ENCODE results near the gene ABHD12B.
"Not testable (repeated sequence)": the region's sequence is repeated elsewhere in the genome, so short reads cannot be mapped to it uniquely, and the experiment has no call there.

The ABHD12B gene

DNA sequence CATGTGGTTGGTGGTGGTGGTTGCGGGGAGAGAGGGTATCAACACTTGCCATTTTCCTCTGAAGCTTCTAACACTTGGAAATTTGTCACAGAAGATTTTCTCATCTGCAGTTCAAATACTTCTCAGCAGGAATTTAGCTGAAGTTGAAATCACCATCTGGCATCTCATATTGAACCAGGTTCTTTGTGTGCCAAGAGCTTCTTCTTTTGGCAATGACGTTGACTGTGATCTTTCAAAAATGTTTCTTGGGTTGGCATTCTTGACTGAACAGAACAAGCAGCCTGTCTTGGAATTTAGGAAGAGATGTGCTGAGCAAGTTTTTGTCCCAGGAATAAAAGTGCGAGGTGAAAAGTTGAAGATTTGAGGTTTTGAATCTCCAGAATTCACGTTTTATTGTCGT is 32.2 kb upstream of the ABHD12B start:
- DNase-seq = no peak

DNA sequence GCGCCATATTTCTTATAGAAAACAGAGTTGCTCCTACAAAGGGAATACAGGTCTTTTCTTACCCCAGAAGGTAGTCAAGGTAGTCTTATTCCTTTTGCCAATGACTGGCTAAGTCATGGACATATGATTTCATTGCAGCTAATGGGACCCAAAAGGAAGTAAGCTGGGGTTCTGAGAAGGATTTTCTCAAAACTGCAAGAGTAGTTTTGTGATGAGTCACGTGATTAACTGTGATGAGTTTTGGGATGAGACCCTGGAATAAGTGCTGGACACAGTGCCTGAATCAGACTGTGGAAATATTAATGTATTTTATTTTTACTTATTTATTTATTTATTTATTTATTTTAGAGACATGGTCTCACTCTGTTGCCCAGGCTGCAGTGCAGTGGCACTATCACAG is 27.5 kb upstream of the ABHD12B start:
- DNase-seq = no peak

DNA sequence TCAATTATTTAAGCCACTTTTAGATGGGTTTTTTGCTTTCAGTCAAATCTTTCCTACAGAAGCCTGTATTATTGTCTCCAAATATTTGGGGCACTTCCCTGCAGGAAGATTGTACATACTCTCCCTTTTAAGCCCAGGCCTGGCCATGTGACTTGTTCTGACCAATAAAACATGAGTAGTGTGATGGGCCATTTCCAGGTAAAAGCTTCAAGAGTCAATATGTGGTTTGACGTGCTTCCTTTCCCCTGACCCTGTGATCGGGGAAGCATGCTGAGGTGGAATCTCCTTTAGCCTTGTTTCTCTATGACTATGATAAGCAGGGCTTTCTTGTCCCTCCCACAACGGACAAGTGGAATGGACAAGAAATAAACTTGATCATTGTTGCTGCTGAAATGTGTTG is 26.7 kb upstream of the ABHD12B start:
- no peak for DNase-seq

GRCh38 chr14:50846226-50846880 is 25.5 kb upstream of the ABHD12B start:
- no peak for DNase-seq

DNA sequence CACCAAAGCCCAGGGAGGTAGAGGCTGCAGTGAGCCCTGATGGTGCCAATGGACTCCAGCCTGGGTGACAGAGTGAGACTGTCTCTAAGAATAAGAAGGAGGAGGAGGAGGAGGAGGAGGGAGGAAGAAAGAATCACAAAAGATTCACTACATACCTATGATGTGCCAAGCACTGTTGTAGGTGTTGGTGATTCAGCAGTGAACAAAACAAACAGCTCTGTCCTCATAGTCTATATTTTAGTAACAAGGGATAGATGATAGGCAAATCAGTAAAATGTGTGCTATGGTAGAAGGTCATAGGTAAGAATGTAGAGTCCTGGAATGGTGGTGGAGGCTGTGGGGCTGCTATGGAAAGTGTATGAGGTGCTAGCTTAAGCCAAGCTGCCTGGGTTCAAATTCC is 18.0 kb upstream of the ABHD12B start:
- no peak for DNase-seq

GRCh38 chr14:50854521-50854920 is 17.3 kb upstream of the ABHD12B start:
- no peak for DNase-seq

DNA sequence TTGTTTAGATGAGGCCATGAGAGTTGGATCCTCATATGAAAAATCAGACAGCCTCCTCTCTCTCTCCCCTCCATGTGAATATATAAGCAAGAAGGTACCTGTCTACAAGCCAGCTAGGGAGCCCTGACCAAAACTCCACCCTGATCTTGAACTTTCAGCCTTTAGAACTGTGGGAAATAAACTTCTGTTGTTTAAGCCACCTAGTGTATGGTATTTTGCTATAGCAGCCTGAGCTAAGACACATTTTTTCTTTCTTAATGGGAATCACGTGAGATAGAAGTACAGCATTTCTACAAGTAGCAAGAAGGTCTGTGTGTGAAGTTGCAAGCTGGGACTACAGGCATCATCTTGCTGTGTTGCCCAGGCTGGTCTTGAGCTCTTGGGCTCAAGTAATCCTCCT is 16.3 kb upstream of the ABHD12B start:
- no peak for DNase-seq

- DNase-seq = no peak
Measured at GRCh38 chr14:50856660-50857059, 15.2 kb upstream of the ABHD12B start.

- DNase-seq = no peak
Measured at GRCh38 chr14:50859296-50859624, 12.6 kb upstream of the ABHD12B start.

GRCh38 chr14:50860478-50861086 is 11.3 kb upstream of the ABHD12B start:
- DNase-seq = peak; percentile 83

DNA sequence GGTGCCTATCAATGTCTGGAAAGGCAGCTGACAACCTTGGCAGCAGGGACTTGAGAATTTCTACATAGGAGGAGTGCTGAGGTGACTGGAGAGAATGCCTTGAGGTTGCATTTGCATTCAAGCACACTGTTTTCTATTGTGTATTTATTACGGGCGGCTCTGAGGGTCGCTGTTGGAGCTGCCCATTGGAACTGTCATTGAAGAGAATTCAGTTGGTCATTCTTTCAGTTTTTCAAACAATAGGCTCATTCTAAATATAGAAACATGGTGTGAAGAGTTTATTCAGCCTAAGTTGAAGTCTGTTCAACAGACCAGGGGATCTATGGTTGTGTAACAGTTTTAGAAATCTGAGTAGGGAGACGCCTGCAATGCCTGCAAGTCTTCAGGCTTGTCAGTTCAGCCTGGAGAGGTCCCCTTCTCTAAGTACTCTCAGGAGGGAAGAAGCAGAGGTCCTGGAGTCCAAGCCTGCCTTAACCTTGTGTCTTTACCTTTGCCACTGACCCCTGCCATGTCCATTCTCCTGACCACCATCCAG is 9.8 kb upstream of the ABHD12B start:
- no peak for DNase-seq

DNA sequence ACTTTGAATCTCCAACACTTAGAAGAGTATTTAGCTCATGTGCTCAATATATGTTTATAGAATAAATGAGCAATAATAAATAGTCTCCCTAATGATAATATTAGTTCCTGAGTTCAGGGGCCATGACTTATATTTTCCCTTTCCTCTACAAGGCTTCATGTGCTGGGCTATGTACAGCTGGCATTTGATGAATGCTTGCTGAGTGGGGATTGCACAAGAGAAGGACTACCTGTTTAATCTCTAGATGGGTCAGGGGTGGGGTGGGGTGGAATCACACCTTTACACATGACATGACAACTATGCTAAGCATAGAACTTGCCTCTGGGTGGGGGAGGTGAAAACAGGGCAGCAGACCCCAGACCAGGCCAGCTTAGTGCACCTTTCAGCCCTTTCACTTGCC is 7.6 kb upstream of the ABHD12B start:
- no peak for DNase-seq

DNA sequence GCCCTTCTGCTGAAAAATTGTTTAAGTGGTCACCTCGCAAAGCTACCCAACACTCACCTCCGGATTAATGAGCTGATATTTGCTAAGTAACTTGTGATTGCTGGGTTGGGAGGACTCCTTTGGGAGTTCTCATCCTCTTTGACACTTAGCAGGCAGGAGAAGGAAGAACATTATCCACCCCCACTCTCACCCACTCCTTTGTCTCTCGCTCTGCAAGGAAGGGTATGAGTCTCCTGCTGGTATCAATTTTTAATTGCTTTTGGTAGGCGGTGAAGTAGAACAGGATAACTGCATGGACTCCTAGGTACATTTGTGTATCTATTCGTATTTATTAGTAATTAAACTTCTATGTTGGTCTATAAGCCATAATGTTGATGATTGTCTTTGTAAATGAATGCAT is 6.9 kb upstream of the ABHD12B start:
- DNase-seq = no peak

GRCh38 chr14:50865391-50866076 is 6.3 kb upstream of the ABHD12B start:
- DNase-seq = no peak

DNA sequence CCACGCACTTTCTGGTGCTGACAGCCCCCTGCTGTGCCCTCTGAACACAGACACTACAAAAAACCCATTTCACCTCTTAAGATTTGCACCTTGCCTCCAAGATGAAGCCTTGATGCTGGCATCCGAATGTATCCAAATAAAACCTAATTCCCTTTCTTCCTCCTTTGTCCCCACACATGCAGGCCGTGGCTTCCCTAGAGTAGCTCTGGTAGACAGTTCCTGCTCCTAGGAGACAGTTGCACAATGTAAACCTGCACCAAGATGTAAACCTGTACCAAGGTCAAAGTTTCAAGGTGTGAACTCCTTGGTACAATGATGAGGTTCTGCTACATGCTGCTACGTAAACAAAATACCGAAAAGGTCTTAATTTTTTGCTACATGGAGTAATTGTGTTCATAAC is 625 bp upstream of the ABHD12B start:
- no peak for DNase-seq

DNA sequence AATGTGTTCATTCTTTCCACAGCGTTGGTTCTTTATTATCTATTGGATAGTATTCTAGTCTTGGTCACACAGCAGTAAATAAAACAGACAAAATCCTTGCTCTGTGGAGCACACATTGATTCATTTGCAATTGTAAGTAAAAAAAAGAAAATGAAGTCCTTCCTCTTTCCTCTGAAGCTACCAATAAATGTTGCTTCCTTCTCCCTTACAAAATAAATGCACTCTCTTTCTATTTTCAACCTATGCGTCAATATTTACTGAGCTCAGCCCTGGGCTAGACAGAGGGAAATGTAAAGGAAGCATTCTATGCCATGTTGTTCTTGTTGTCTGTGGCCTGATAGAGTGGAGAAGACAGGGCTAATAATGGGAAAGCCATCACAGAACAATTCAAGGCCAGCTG is 2.9 kb downstream of the ABHD12B start:
- DNase-seq = no peak

GRCh38 chr14:50875359-50876070 is 3.7 kb downstream of the ABHD12B start:
- no peak for DNase-seq

GRCh38 chr14:50882932-50883826 is 11.3 kb downstream of the ABHD12B start:
- DNase-seq = no peak

DNA sequence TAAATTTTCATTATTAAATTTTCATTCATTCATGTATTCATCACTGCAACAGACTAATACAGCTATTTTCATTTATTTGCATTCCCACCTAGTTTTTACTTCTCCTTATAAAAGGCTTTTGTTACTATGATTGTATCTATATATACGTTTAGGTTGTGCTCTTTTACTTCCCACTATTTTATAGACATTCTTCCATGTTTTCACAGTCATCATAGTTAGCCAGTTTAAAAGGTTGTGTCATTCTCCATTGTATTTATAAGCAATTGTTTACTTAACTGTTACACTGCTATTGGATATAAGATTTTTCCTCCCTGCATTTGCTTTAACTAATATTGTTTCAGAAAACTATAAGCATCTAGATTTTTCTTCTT is 12.0 kb downstream of the ABHD12B start:
- no peak for DNase-seq

DNA sequence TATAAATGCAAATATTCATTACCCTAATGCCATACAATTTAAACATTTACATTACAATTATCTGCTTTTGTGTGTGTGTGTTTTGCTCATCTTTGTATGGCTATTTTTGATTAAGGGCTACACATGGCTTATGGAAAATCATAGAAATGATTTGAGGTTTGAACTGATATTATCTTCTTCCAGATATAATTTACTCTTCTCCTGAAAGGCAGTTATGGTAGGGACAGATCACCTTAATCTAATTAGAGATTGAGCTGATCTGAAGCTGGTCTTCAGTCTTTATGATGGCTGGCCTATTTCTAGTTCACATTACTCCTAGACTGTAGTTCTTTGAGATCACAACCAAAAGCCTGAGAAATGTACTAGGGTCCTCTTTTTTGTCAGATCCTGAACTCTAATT is 15.6 kb downstream of the ABHD12B start:
- DNase-seq = no peak

GRCh38 chr14:50892255-50892654 is 20.4 kb downstream of the ABHD12B start:
- DNase-seq = no peak

- DNase-seq = not testable (repeated sequence)
Measured at GRCh38 chr14:50896421-50896820, 24.6 kb downstream of the ABHD12B start.

DNA sequence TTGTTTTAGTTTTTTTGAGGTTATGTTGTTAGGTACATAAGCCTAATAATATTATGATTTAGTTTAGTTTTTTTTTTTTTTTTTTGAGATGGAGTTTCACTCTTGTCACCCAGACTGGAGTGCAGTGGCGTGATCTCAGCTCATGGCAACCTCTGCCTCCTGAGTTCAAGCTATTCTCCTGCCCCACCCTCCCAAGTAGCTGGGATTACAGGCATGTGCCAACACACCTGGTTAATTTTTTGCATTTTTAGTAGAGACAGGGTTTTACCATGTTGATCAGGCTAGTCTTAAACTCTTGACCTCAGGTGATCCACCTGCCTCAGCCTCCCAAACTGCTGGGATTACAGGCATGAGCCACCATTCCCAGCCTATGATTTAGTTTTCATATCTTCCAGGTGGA is 25.2 kb downstream of the ABHD12B start:
- not testable (repeated sequence) for DNase-seq
